GM12892 (cell line): Measurements from ENCODE around the gene MICAL1.

Source experiments
- POLR2A ChIP-seq: IDR thresholded peaks from 2 replicates; pipeline ENCODE4 v1.6.1; 2011; ENCODE audit warnings: low read depth, low read length, control low read depth
- POLR2AphosphoS5 ChIP-seq: IDR thresholded peaks from 2 replicates; pipeline ENCODE4 v1.6.1; 2011; ENCODE audit warnings: low read depth, low read length, control low read depth
- TAF1 ChIP-seq: IDR thresholded peaks from 2 replicates; pipeline ENCODE4 v1.6.1; 2011; ENCODE audit warnings: low read depth, mild to moderate bottlenecking, control low read depth, low read length, borderline replicate concordance

- TF ChIP-seq POLR2A (no peak), POLR2AphosphoS5 (no peak), TAF1 (no peak)
Measured at GRCh38 chr6:109477725-109478124, 22.2 kb upstream of the MICAL1 start.
